ENCODE data around the gene TRIM65.

TRIM65 gene

GRCh38 chr17:75917141-75917916, 20.6 kb upstream of the TRIM65 start:
- no peak for DNase-seq

GRCh38 chr17:75915268-75915667, 18.5 kb upstream of the TRIM65 start:
- no peak for DNase-seq

GRCh38 chr17:75914643-75915267, 18.0 kb upstream of the TRIM65 start:
- no peak for DNase-seq

- no peak for DNase-seq
Measured at GRCh38 chr17:75913537-75914210, 16.9 kb upstream of the TRIM65 start.

DNA sequence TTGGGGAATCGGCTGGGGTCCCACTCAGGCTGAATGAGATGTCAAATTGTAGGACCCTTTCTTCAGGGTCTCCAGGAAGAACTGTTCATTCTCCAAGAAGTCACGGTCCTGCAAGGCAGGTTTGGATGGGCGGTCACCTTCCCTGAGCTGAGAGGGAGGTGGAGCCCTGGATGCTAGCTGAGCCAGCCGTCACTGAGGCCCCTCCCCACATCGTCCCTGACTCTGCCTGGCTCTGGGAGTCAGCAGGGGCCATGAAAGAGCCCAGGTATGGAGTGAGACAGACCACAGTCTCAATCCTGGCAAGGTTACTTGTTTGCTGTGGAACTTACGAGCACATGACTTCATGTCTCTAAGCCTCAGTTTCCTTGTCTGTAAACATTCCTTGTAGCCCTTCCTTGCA, 13.9 kb upstream of the TRIM65 start:
- DNase-seq: no peak

DNA sequence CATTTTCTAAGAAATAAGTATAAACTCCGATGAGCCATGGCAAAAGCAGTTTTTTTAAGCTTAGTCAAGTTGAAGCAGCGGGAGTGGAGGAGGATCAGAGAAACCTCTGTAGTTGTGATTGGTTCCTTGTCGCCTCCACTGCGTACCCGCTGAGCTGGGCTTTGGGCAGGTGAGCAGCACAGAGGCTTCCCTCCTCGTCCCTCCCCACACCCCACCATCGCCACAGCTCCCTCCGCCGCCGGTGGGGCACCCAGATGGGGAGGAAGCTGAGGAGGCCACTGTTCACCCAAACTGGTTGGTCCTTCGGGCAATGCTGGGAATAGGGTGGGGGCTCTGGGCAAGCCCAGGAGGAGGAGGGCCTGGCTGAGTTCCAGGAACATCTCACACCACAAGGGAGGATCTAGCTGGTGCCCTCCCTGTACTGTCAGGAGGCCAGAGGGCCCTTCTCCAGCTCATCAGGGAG, 13.1 kb upstream of the TRIM65 start:
- peak in 2 of 51 donors; percentile 22 to 46 for DNase-seq

DNA sequence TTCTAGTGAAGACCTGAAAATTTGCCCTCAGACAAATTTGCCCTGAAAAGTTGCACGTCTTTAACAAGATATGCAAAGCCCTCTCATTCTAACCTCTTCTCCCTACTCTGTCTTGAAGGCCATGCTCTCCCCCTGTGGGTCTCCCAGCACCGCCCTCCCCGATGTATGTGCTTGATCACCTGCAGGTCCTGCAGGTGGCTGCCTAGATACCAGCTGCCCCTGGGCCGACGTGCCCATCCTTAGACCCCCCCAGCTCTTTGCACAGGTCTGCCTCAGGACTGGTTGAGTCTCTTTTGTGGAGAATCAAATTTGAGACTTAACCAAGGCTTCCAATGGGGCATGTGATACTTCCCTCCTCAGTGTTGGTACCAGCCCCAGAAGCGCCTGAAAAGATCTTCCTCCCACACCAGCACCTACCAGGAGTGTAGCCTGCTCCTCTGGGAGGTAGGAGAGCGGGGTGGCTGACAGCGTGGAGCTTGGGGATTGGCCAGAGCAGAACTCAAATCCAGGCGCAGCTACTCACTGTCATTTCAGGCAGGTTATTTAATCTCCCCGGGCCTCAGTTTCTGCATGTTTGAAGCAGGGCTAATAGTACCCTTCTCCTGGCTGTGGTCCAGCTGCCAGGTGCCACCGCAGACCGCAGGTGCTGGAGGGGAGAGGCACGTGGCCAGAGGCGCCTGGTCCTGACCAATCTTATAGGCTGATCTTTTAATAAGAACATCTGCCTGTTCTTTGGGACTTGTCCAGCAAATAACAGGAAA, 12.5 kb upstream of the TRIM65 start:
- no peak for DNase-seq

GRCh38 chr17:75908201-75908600, 11.4 kb upstream of the TRIM65 start:
- peak in 3 of 51 donors; percentile 4 to 23 (median 19) for DNase-seq

GRCh38 chr17:75906143-75906884, 9.6 kb upstream of the TRIM65 start:
- DNase-seq: no peak

- peak; percentile 33 to 98 (median 85) for DNase-seq
Measured at GRCh38 chr17:75904749-75905521, 8.2 kb upstream of the TRIM65 start, which contains the start of gene MRPL38. Gene MRPL38 (minus strand): TSS chr17:75904884. CDS start chr17:75904875, 9 bp downstream.

GRCh38 chr17:75902406-75902805, 5.7 kb upstream of the TRIM65 start:
- DNase-seq: no peak

- DNase-seq: no peak
Measured at GRCh38 chr17:75901727-75902126, 5.0 kb upstream of the TRIM65 start.

DNA sequence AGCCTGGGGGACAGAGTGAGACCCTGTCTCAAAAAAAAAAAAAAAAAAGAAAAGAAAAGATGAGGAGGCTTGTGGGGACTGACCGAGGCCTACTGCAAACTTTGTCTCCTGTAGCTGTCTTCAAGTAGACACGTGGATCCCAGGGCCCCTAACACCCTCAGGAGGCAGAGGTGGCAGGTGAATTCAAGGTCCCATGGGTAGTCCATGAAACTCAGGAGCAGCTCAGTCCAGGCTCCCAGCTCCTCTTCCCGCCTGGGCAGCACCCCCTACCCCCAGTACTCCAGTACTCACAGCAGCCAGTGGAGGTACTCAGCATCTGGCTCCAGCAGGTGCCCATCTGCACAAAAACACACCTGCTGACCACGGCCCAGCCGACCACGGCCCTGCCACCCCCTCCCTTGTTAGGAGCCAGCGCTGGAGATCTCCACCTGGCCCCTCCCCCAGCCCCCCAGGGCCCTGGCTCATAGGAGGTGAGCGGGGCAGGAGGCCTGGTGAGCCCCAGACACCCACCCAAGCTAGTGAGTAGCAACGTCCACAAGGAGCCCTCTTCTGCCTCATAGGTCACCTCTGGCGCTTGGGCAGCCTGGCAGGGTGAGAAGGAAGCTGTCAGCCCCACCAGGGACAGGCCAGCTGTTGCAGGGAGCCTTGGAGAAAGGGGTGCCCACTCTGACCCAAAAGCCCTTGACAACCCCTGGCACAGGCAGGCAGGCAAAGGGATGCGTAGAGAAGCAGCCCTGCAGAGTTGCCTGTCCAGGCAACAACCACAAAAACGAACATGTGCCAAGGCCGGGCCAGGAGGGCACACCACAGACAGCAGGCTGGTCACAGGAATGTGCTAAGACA, 4.2 kb upstream of the TRIM65 start:
- no peak for DNase-seq

GRCh38 chr17:75899767-75900468, 3.2 kb upstream of the TRIM65 start:
- DNase-seq: no peak

DNA sequence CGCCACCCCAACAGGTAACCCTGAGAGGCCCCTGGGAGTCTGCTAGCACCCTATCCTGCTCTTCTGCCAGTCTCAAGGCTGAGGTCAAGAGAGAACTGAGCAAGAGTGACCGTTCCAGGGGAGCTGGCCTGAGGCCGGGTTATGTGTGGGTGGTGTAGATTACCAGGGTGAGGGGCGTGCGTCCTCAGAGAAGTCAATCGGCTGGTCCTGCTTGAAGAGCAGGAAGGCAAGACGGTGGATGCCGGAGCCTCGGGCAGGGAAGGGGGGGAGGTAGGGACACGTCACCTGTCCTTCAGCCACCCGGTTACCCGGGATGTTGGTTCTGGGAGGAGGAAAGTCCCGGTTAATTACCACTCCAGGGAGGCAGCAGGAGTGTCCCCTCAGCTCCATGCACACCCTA, 2.6 kb upstream of the TRIM65 start:
- DNase-seq: no peak

- no peak for DNase-seq
Measured at GRCh38 chr17:75898791-75899190, 2.0 kb upstream of the TRIM65 start.

- no peak for DNase-seq
Measured at GRCh38 chr17:75898065-75898464, 1.3 kb upstream of the TRIM65 start.
